Rectal smooth muscle tissue (tissue), 1 donor: ENCODE measurements around the gene POLDIP3.

Source experiments
- H3K27ac ChIP-seq: one replicate; pipeline ENCODE4 v1.7.0; 2013; ENCODE audit warnings: low read depth, low read length, inconsistent platforms
- H3K27me3 ChIP-seq: one replicate; pipeline ENCODE4 v1.7.0; 2013; ENCODE audit warnings: low read length; ENCODE audit not compliant: control insufficient read depth, insufficient read depth
- H3K36me3 ChIP-seq: one replicate; pipeline ENCODE4 v1.7.0; 2013; ENCODE audit warnings: low read length; ENCODE audit not compliant: control insufficient read depth, insufficient read depth
- H3K4me1 ChIP-seq: one replicate; pipeline ENCODE4 v1.7.0; 2013; ENCODE audit warnings: low read length; ENCODE audit not compliant: control insufficient read depth, insufficient read depth
- H3K4me3 ChIP-seq: one replicate; pipeline ENCODE4 v1.7.0; 2013; ENCODE audit warnings: low read length
- H3K9ac ChIP-seq: one replicate; pipeline ENCODE4 v1.7.0; 2013; ENCODE audit warnings: low read length

Gene POLDIP3

GRCh38 chr22:42646569-42647525, 32.2 kb upstream of the POLDIP3 start:
- peak overlapping the region; percentile 84 for H3K27ac ChIP-seq
- peak overlapping the region; percentile 49 for H3K4me3 ChIP-seq
- H3K36me3 ChIP-seq = no peaks in the 10 kb centered on the region
- H3K27me3 ChIP-seq = no peaks in the 10 kb centered on the region
- peaks cover 39% of the 10 kb centered on the region for H3K4me1 ChIP-seq
- H3K9ac ChIP-seq = peak overlapping the region; percentile 27

GRCh38 chr22:42645938-42646568, 31.4 kb upstream of the POLDIP3 start:
- Histone ChIP-seq H3K27ac (peak overlapping the region; percentile 84), H3K4me3 (peak overlapping the region; percentile 49), H3K36me3 (no peaks in the 10 kb centered on the region), H3K4me1 (peaks cover 39% of the 10 kb centered on the region), H3K27me3 (no peaks in the 10 kb centered on the region), H3K9ac (peak overlapping the region; percentile 27)

GRCh38 chr22:42645341-42645937, 30.8 kb upstream of the POLDIP3 start:
- H3K27me3 ChIP-seq = no peaks in the 10 kb centered on the region
- peak overlapping the region; percentile 84 for H3K27ac ChIP-seq
- H3K36me3 ChIP-seq = no peaks in the 10 kb centered on the region
- H3K4me3 ChIP-seq = peak overlapping the region; percentile 49
- H3K4me1 ChIP-seq = peaks cover 39% of the 10 kb centered on the region
- H3K9ac ChIP-seq = peak overlapping the region; percentile 74

- Histone ChIP-seq H3K4me3 (peak overlapping the region; percentile 49), H3K27ac (peak overlapping the region; percentile 84), H3K27me3 (no peaks in the 10 kb centered on the region), H3K9ac (peak overlapping the region; percentile 74), H3K4me1 (peaks cover 39% of the 10 kb centered on the region), H3K36me3 (no peaks in the 10 kb centered on the region)
Measured at GRCh38 chr22:42644422-42645340, 30.0 kb upstream of the POLDIP3 start.

GRCh38 chr22:42643634-42644421, 29.1 kb upstream of the POLDIP3 start:
- H3K4me3 ChIP-seq = no peak overlapping the region
- peak overlapping the region; percentile 84 for H3K27ac ChIP-seq
- no peaks in the 10 kb centered on the region for H3K27me3 ChIP-seq
- H3K4me1 ChIP-seq = peaks cover 39% of the 10 kb centered on the region
- no peak overlapping the region for H3K9ac ChIP-seq
- no peaks in the 10 kb centered on the region for H3K36me3 ChIP-seq

- Histone ChIP-seq H3K9ac (no peak overlapping the region), H3K27ac (no peak overlapping the region), H3K4me1 (peaks cover 34% of the 10 kb centered on the region), H3K27me3 (no peaks in the 10 kb centered on the region), H3K36me3 (no peaks in the 10 kb centered on the region), H3K4me3 (no peak overlapping the region)
Measured at GRCh38 chr22:42642806-42643633, 28.3 kb upstream of the POLDIP3 start.

- no peak overlapping the region for H3K4me3 ChIP-seq
- H3K4me1 ChIP-seq = peaks cover 30% of the 10 kb centered on the region
- H3K27ac ChIP-seq = no peak overlapping the region
- no peaks in the 10 kb centered on the region for H3K36me3 ChIP-seq
- no peaks in the 10 kb centered on the region for H3K27me3 ChIP-seq
- H3K9ac ChIP-seq = no peak overlapping the region
Measured at GRCh38 chr22:42641801-42642413, 27.2 kb upstream of the POLDIP3 start.

- no peak overlapping the region for H3K27ac ChIP-seq
- H3K9ac ChIP-seq = no peak overlapping the region
- H3K4me3 ChIP-seq = no peak overlapping the region
- H3K4me1 ChIP-seq = peaks cover 15% of the 10 kb centered on the region
- H3K27me3 ChIP-seq = no peaks in the 10 kb centered on the region
- H3K36me3 ChIP-seq = peaks cover 3% of the 10 kb centered on the region
Measured at GRCh38 chr22:42639541-42640241, 25.0 kb upstream of the POLDIP3 start.

- no peak overlapping the region for H3K4me3 ChIP-seq
- H3K4me1 ChIP-seq = peaks cover 4% of the 10 kb centered on the region
- H3K27me3 ChIP-seq = no peaks in the 10 kb centered on the region
- H3K36me3 ChIP-seq = peaks cover 6% of the 10 kb centered on the region
- H3K9ac ChIP-seq = no peak overlapping the region
- H3K27ac ChIP-seq = no peak overlapping the region
Measured at GRCh38 chr22:42637555-42637954, 22.9 kb upstream of the POLDIP3 start.

GRCh38 chr22:42636506-42636905, 21.8 kb upstream of the POLDIP3 start:
- no peak overlapping the region for H3K27ac ChIP-seq
- no peak overlapping the region for H3K4me3 ChIP-seq
- no peaks in the 10 kb centered on the region for H3K27me3 ChIP-seq
- peaks cover 13% of the 10 kb centered on the region for H3K36me3 ChIP-seq
- peaks cover 4% of the 10 kb centered on the region for H3K4me1 ChIP-seq
- no peak overlapping the region for H3K9ac ChIP-seq
